Neural progenitor cell (in vitro differentiated cells): ENCODE results near the gene RBCK1. TPM values are rescaled to one million over a fixed set of nuclear protein-coding genes. Genes with fewer than 3 reads are reported as not detected.

ENCODE experiments used
- DNase-seq: peaks from one replicate; pipeline ENCODE4 v3.0.0-alpha.2; 2016; ENCODE audit warnings: low spot score
- H2AFZ ChIP-seq: fragments of 200-600 bp; sonication (generic); replicated peaks from 2 replicates; pipeline ENCODE4 v1.6.1; 2016; ENCODE audit warnings: antibody characterized with exemption
- H3F3A ChIP-seq: fragments of 200-600 bp; sonication (generic); 2 replicates; pipeline ENCODE4 v1.6.1; 2016; ENCODE audit warnings: antibody characterized with exemption, low read depth
- H3K27ac ChIP-seq: fragments of 200-600 bp; sonication (generic); 2 replicates; pipeline ENCODE4 v1.5.1; 2016; ENCODE audit warnings: mild to moderate bottlenecking
- H3K27me3 ChIP-seq: fragments of 200-600 bp; sonication (generic); 2 replicates; pipeline ENCODE4 v1.6.1; 2016; ENCODE audit warnings: mild to moderate bottlenecking, moderate library complexity
- H3K36me3 ChIP-seq: fragments of 200-600 bp; sonication (generic); 2 replicates; pipeline ENCODE4 v1.5.1; 2016
- H3K4me1 ChIP-seq: fragments of 200-600 bp; sonication (generic); 2 replicates; pipeline ENCODE4 v1.6.1; 2016; ENCODE audit warnings: mixed run types
- H3K4me2 ChIP-seq: fragments of 200-600 bp; sonication (generic); 2 replicates; pipeline ENCODE4 v1.6.1; 2016
- H3K4me3 ChIP-seq: fragments of 200-600 bp; sonication (generic); 2 replicates; pipeline ENCODE4 v1.5.1; 2016
- H3K79me2 ChIP-seq: fragments of 200-600 bp; sonication (generic); 2 replicates; pipeline ENCODE4 v1.6.1; 2016; ENCODE audit warnings: low read depth
- H3K9ac ChIP-seq: fragments of 200-600 bp; sonication (generic); 2 replicates; pipeline ENCODE4 v1.6.1; 2016
- H3K9me3 ChIP-seq: fragments of 200-600 bp; sonication (generic); 2 replicates; pipeline ENCODE4 v1.5.1; 2016; ENCODE audit warnings: low read depth
- H4K20me1 ChIP-seq: fragments of 200-600 bp; sonication (generic); 2 replicates; pipeline ENCODE4 v1.6.1; 2016; ENCODE audit warnings: low read depth
- H3K27ac Mint-ChIP-seq: 3 replicates; pipeline ENCODE4 v1.8.0; 2021; ENCODE audit warnings: mixed read lengths
- H3K27me3 Mint-ChIP-seq: 2 replicates; pipeline ENCODE4 v1.8.0; 2022; ENCODE audit warnings: low read depth, mild to moderate bottlenecking, inconsistent platforms, moderate library complexity, mixed read lengths; ENCODE audit not compliant: insufficient read depth
- H3K36me3 Mint-ChIP-seq: 3 replicates; pipeline ENCODE4 v1.8.0; 2021; ENCODE audit warnings: mixed read lengths
- H3K4me1 Mint-ChIP-seq: 3 replicates; pipeline ENCODE4 v1.8.0; 2021; ENCODE audit warnings: mixed read lengths
- H3K4me3 Mint-ChIP-seq: 3 replicates; pipeline ENCODE4 v1.8.0; 2021; ENCODE audit warnings: mild to moderate bottlenecking, moderate library complexity, mixed read lengths
- H3K9me3 Mint-ChIP-seq: 3 replicates; pipeline ENCODE4 v1.8.0; 2020; ENCODE audit warnings: mixed read lengths
- CTCF ChIP-seq: fragments of 200-600 bp; sonication (generic); IDR thresholded peaks from 2 replicates; pipeline ENCODE4 v1.5.1; 2017; ENCODE audit warnings: antibody characterized with exemption, mild to moderate bottlenecking
- EZH2 ChIP-seq: fragments of 200-600 bp; sonication (generic); IDR thresholded peaks from 2 replicates; pipeline ENCODE4 v1.6.1; 2017; ENCODE audit warnings: antibody characterized with exemption, mild to moderate bottlenecking, moderate library complexity
- EZH2phosphoT487 ChIP-seq: fragments of 200-600 bp; sonication (generic); IDR thresholded peaks from 2 replicates; pipeline ENCODE4 v1.6.1; 2017; ENCODE audit warnings: antibody characterized with exemption
- total RNA-seq: library from RNA; depleted of rRNA; stranded (reverse); fragments of >200 nt; gene quantifications from 2 replicates; pipeline ENCODE4 v1.2.3, GENCODE V29; 2015; ENCODE audit warnings: low replicate concordance

Gene RBCK1
- total RNA-seq, 1 donor from 2014 or later, result 24.3 TPM

- no peak overlapping the region for H3K27ac ChIP-seq
These were observed 45.5 kb upstream of the RBCK1 start for GRCh38 chr20:362271-363254.

GRCh38 chr20:363319-364078 is 44.6 kb upstream of the RBCK1 start:
- Histone ChIP-seq H3K9me3 (no peaks in the 10 kb centered on the region), H3K4me2 (no peak overlapping the region), H3K4me1 (no peaks in the 10 kb centered on the region), H3F3A (no peaks in the 10 kb centered on the region), H3K27ac (no peak overlapping the region), H2AFZ (no peak overlapping the region), H3K27me3 (no peaks in the 10 kb centered on the region), H4K20me1 (no peaks in the 10 kb centered on the region), H3K79me2 (no peaks in the 10 kb centered on the region), H3K9ac (no peak overlapping the region), H3K36me3 (no peaks in the 10 kb centered on the region), H3K4me3 (no peak overlapping the region)
- no peak for DNase-seq
- H3K9me3 Mint-ChIP-seq, result no peaks in the 10 kb centered on the region
- peaks cover 20% of the 10 kb centered on the region for H3K4me1 Mint-ChIP-seq
- TF ChIP-seq CTCF (no peak), EZH2 (no peak), EZH2phosphoT487 (no peak)
- no peak overlapping the region for H3K4me3 Mint-ChIP-seq
- no peak overlapping the region for H3K27ac Mint-ChIP-seq
- no peaks in the 10 kb centered on the region for H3K36me3 Mint-ChIP-seq
- peaks cover 5% of the 10 kb centered on the region for H3K27me3 Mint-ChIP-seq

More at GRCh38 chr20:362271-363254, 45.5 kb upstream of the RBCK1 start:
- Histone ChIP-seq H3K4me3 (no peak overlapping the region), H3K4me2 (no peak overlapping the region), H3F3A (no peaks in the 10 kb centered on the region), H3K4me1 (no peaks in the 10 kb centered on the region), H3K79me2 (no peaks in the 10 kb centered on the region), H3K27me3 (no peaks in the 10 kb centered on the region), H2AFZ (no peak overlapping the region), H3K36me3 (no peaks in the 10 kb centered on the region), H3K9ac (no peak overlapping the region), H3K9me3 (no peaks in the 10 kb centered on the region), H4K20me1 (no peaks in the 10 kb centered on the region)
- TF ChIP-seq EZH2phosphoT487, result no peak
- peak; percentile 12 for TF ChIP-seq CTCF
- no peak overlapping the region for H3K4me3 Mint-ChIP-seq
- H3K4me1 Mint-ChIP-seq, result peaks cover 20% of the 10 kb centered on the region
- no peaks in the 10 kb centered on the region for H3K36me3 Mint-ChIP-seq
- H3K27ac Mint-ChIP-seq, result no peak overlapping the region
- H3K9me3 Mint-ChIP-seq, result no peaks in the 10 kb centered on the region
- DNase-seq, result no peak
- H3K27me3 Mint-ChIP-seq, result peaks cover 5% of the 10 kb centered on the region

GRCh38 chr20:364905-365794 is 42.9 kb upstream of the RBCK1 start:
- Mint-ChIP-seq H3K27me3 (peaks cover 10% of the 10 kb centered on the region), H3K36me3 (no peaks in the 10 kb centered on the region), H3K4me3 (no peak overlapping the region), H3K9me3 (peaks cover 3% of the 10 kb centered on the region), H3K4me1 (peaks cover 22% of the 10 kb centered on the region), H3K27ac (peak overlapping the region; percentile 15)
- no peak for DNase-seq
- Histone ChIP-seq H3F3A (no peaks in the 10 kb centered on the region), H3K79me2 (no peaks in the 10 kb centered on the region), H2AFZ (no peak overlapping the region), H3K9me3 (no peaks in the 10 kb centered on the region), H3K36me3 (no peaks in the 10 kb centered on the region), H3K4me1 (no peaks in the 10 kb centered on the region), H3K27ac (no peak overlapping the region), H3K9ac (no peak overlapping the region), H3K4me2 (no peak overlapping the region), H3K4me3 (no peak overlapping the region), H4K20me1 (no peaks in the 10 kb centered on the region), H3K27me3 (no peaks in the 10 kb centered on the region)
- TF ChIP-seq EZH2phosphoT487 (no peak), CTCF (no peak), EZH2 (no peak)
